Measurements from ENCODE around the gene ARL8B. TPM values are rescaled to one million over a fixed set of nuclear protein-coding genes. Genes with fewer than 3 reads are reported as not detected.

ARL8B gene
- total RNA-seq, 1 experiment from 2014 or later: 51.8 TPM

- H3K27ac ChIP-seq (ENCODE audit: low read length): no peak overlapping the region
- no peak for TF ChIP-seq TCF7L2 (IDR thresholded peaks at IDR 0.05; ENCODE audit: low read depth, low read length)
- peak; percentile 32; the same call in 1 of the 2 replicates for TF ChIP-seq CTCF (IDR thresholded peaks at IDR 0.05)
- H3K27me3 ChIP-seq (ENCODE audit: control insufficient read depth, insufficient read depth, low read length): no peaks in the 10 kb centered on the region
- H3K4me1 ChIP-seq (ENCODE audit: control insufficient read depth, insufficient read depth, low read length): peaks cover 21% of the 10 kb centered on the region
- intact Hi-C loops (cut with micrococcal nuclease; ENCODE audit: unreplicated experiment) (no loop called here), in situ Hi-C loops (cut with HindIII; ENCODE audit: low pct_unique_long_range_greater_than_20kb, low sequenced_read_pairs) (no loop called here)
- BruUV-seq (replicated peaks): no TSS peak
- ATAC-seq (no peak; the same call in 1 of the 2 replicates), DNase-seq (ENCODE audit: low read depth, low spot score) (no peak)
- no peaks in the 10 kb centered on the region for H3K36me3 ChIP-seq (ENCODE audit: control insufficient read depth, insufficient read depth, low read length)
- POLR2A ChIA-PET: no interaction called here
- no peak overlapping the region for H3K4me3 ChIP-seq (ENCODE audit: low read depth in 2 of 2, low read length in 2 of 2)
- H3K9me3 ChIP-seq (ENCODE audit: control insufficient read depth, insufficient read depth, low read depth, low read length): no peaks in the 10 kb centered on the region
- CTCF ChIA-PET: no interaction called here
These were observed 14.9 kb downstream of the ARL8B start for GRCh38 chr3:5136919-5137429.

- in situ Hi-C loops (cut with HindIII; ENCODE audit: low pct_unique_long_range_greater_than_20kb, low sequenced_read_pairs): no loop called here
- DNase-seq (ENCODE audit: low read depth, low spot score) (no peak), ATAC-seq (no peak)
- Histone ChIP-seq H3K36me3 (ENCODE audit: control insufficient read depth, insufficient read depth, low read length) (no peaks in the 10 kb centered on the region), H3K9me3 (ENCODE audit: control insufficient read depth, insufficient read depth, low read depth, low read length) (no peaks in the 10 kb centered on the region), H3K4me3 (ENCODE audit: low read depth in 2 of 2, low read length in 2 of 2) (no peak overlapping the region), H3K27me3 (ENCODE audit: control insufficient read depth, insufficient read depth, low read length) (no peaks in the 10 kb centered on the region), H3K4me1 (ENCODE audit: control insufficient read depth, insufficient read depth, low read length) (peaks cover 21% of the 10 kb centered on the region), H3K27ac (ENCODE audit: low read length) (0 out of 2 replicates have a peak overlapping the region, but pooled peaks have one; percentile 9)
- CTCF ChIA-PET: no interaction called here
- TF ChIP-seq TCF7L2 (IDR thresholded peaks at IDR 0.05; ENCODE audit: low read depth, low read length) (no peak), REST (IDR thresholded peaks at IDR 0.05; ENCODE audit: insufficient read depth in 1 of 2, low read depth in 2 of 2, low read length in 1 of 2) (no peak), CTCF (IDR thresholded peaks at IDR 0.05) (no peak), POLR2AphosphoS5 (IDR thresholded peaks at IDR 0.05; ENCODE audit: low read depth, low read length) (no peak), SIN3A (IDR thresholded peaks at IDR 0.05; ENCODE audit: borderline replicate concordance, insufficient read depth, low read depth, low read length) (no peak)
- no TSS peak for BruUV-seq (replicated peaks)
- POLR2A ChIA-PET: interaction anchor here (0.6 kb wide), 1 partner anchor 851 kb away, joined by 3 read pairs; no protein-coding TSS in a partner anchor
- intact Hi-C loops (cut with micrococcal nuclease; ENCODE audit: unreplicated experiment): no loop called here
These were observed 16.3 kb downstream of the ARL8B start for GRCh38 chr3:5138214-5138981.
